HG03039 (cell line): ENCODE measurements around the gene FUS.
"Not testable (repeated sequence)": the region's sequence is repeated elsewhere in the genome, so short reads cannot be mapped to it uniquely, and the experiment has no call there.

Experiments
- ATAC-seq: cut with Tn5 transposase; IDR thresholded peaks from one replicate; pipeline ENCODE4 v1.9.1; 2021; ENCODE audit warnings: mild to moderate bottlenecking, moderate library complexity; ENCODE audit not compliant: unreplicated experiment

The FUS gene

DNA sequence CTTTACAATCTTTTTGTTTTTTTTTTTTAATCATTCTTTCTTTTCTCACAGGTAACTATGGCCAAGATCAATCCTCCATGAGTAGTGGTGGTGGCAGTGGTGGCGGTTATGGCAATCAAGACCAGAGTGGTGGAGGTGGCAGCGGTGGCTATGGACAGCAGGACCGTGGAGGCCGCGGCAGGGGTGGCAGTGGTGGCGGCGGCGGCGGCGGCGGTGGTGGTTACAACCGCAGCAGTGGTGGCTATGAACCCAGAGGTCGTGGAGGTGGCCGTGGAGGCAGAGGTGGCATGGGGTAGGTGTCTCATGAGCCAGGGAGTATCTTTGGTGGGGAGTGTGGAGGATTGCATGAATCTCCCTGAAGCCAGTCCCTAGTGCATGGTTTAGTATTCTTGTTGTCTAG is 4.9 kb downstream of the FUS start:
- ATAC-seq, result no peak

GRCh38 chr16:31185339-31185738 is 5.4 kb downstream of the FUS start:
- no peak for ATAC-seq

DNA sequence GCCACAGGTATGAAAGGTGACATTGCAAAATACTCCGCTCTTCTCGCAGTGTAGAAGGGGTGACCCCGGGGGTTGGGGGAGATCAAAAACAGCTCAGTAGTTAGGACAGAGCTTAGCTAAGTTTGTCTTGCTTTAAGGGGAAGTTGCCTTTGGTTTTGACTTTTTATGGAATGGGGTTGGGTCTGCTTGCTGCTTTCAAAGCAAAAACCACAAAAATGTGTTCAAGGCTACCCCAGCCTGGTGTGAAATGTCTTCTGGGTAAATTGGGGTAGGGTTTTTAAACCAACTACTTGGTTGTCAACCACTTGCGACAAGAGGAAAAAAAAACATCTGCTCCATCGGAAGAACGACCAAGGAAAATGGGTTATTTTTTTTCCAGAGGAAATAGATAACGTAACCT is 6.2 kb downstream of the FUS start:
- no peak for ATAC-seq

- ATAC-seq, result no peak
Measured at GRCh38 chr16:31186930-31187807, 7.2 kb downstream of the FUS start.

DNA sequence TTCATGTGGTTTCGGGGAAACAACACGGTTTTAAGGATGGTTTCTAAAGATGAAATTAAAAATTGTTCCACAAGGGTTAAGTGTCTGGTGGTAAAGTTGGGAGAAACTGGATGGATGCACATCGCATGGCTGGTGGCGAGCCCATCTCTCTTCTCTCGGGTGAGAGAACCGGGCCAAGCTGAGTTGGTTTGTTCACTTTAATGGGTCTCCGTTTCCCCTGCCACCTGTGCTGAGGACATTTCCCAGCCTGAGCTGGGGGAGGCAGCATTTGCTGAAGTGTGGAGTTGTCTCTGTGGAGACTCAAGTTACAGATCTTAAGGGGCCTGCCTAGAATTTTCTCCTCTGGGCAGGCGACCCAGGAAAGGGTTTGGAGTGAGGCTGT is 7.9 kb downstream of the FUS start:
- ATAC-seq, result no peak

- no peak for ATAC-seq
Measured at GRCh38 chr16:31188450-31189411, 8.8 kb downstream of the FUS start.

DNA sequence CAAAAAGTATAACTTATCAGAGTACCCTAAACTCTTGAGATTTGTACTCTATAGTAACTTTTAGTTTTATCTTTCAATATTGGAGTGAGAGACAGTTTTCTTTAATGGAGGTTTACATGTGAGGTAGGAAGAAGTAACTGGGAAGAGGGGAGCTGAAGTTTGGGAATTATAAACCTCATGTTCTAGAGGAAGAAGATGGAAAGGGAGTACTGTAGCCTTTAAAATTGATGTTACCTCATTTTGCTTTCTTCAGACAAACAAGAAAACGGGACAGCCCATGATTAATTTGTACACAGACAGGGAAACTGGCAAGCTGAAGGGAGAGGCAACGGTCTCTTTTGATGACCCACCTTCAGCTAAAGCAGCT is 9.5 kb downstream of the FUS start:
- no peak for ATAC-seq

- ATAC-seq, result no peak
Measured at GRCh38 chr16:31190061-31190460, 10.1 kb downstream of the FUS start.

GRCh38 chr16:31190818-31191444 is 11.0 kb downstream of the FUS start:
- no peak for ATAC-seq

DNA sequence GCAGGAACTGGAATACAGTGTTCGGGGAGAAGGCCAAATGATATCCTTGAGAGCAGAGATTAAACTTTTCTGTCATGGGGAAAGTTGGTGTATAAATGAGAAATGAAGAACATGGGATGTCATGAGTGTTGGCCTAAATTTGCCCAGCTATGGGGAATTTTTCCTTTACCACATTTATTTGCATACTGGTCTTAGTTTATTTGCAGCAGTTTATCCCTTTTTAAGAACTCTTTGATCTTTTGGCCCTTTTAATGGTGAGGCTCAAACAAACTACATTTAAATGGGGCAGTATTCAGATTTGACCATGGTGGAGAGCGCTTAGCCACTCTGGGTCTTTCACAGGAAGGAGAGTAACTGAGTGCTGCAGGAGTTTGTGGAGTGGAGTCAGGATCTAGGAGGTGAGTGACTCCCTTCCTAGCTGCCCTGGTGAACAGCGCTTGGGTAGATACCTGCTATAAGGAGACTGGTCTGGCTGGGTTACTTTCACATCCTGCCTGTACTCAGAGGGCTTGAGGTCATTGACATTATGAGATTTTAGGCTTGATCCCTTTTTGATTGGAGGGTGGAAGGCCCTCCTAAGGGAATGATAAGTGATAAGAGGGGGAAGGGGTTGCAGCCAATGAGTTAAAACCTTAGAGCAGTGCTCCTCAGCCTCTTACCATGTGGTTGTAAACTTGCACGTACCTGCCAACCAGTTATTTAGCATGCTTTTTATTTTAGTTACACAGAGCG is 11.9 kb downstream of the FUS start:
- no peak for ATAC-seq

- ATAC-seq, result no peak
Measured at GRCh38 chr16:31192856-31193642, 13.1 kb downstream of the FUS start.

DNA sequence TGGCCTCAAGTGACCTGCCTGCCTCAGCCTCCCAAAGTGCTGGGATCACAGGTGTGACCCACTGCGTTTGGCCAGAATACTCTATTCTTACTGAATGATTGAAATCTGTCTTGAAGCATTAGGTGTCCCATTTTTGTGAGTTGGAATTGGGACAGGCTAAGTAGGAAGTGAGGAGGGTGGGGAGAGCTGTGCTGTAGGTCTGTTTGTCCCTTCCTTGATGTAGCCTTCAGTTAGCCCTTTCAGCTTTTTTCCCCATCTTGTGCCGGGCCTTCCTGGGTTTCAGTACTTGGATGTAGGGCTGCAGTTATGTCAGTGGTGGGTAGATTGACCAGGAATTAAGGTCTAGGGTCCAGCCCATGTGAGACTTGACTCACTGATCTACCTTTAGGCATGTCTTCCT is 13.9 kb downstream of the FUS start:
- ATAC-seq, result no peak

DNA sequence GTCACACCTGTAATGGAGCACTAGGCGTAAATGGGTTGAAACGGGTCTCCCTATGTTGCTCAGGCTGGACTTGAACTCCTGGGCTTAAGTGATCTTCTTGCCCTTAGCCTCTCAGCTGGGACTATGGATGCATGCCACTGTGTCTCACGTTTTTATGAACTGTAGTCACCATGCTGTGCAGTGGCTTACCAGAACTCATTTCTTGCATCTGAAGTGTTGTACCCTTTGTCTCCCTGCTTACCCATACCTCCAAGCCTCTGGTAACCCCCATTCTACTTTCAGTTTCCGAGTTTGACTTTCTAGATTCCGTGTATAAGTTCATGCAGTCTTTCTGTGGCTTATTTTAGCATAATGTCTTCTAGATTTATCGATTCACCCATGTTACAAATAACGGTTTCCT is 15.0 kb downstream of the FUS start:
- no peak for ATAC-seq

DNA sequence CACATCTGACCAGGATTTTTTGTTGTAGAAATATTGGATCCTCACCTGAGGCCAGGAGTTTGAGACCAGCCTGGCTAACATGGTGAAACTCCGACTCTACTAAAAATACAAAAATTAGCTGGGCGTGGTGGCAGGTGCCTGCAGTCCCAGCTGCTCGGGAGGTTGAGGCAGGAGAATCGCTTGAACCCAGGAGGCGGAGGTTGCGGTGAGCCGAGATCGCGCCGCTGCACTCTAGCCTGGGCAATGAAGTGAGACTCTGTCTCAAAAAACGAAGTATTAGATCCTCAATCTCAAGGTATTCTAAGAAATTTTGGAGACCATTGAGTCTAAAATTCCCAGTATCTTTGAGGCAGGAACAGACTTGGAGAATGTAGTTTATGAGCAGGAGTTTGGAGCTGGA is 15.9 kb downstream of the FUS start:
- not testable (repeated sequence) for ATAC-seq

DNA sequence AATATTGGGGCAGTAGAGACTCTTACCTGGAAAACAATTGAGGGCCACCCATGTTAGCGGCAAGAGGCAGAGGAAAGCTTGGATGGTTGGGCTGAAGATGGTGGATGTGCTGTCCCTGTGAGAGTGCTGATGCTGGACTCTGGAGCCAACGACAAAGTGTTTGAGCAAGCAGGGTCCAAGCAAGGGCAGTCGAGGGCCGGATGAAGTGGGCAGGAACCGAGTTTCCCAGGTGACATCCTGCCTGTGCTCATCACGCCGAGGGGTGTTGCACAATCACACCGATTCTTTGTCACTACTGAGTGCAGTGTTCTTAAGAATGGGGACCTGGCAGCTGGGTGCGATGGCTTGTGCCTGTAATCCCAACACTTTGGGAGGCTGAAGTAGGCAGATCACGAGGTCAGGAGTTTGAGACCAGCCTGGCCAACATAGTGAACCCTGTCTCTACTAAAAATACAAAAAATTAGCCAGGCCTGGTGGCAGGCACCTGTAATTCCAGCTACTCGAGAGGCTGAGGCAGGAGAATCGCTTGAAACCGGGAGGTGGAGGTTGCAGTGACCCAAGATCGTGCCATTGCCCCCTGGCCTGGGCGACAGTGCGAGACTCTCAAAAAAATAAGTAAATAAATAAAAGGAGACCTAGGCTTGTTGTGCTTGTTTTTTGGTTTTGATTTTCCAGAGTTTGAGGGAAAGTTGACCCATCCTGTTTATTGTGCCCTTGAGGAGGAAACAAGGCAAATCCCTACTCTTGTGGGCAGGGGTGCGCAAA is 16.6 kb downstream of the FUS start:
- ATAC-seq, result no peak

DNA sequence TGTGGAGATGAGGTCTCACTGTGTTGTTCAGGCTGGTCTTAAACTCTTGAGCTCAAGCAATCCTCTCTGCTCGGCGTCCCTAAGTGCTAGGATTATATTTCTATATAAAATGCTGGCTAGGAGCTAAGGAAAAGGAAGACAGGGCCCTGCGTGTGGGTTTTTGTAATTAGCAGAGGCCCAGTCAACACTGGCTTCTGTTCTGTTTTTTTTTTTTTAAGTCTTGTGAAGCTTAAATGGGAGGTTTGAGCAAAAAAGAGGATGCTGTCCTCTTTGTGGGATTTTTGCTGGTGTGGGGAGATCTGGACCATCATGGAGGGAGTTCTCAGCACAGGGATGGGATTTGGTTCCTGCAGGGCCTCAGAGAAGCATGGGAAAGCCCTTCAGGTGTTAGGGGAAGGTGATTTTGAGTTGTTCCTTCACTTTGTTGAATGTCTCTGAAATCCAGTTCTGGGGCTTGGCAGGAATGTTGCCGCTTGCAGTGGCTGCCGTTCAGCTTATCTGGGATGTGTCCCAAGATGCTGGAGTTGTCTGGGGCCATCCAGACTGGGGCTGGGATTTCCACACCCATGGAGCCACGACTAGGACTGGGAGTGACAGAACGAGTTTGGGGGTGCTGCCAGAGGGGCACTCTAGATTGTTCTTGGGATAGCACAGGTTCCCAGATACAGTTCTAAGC is 18.4 kb downstream of the FUS start:
- ATAC-seq, result no peak

DNA sequence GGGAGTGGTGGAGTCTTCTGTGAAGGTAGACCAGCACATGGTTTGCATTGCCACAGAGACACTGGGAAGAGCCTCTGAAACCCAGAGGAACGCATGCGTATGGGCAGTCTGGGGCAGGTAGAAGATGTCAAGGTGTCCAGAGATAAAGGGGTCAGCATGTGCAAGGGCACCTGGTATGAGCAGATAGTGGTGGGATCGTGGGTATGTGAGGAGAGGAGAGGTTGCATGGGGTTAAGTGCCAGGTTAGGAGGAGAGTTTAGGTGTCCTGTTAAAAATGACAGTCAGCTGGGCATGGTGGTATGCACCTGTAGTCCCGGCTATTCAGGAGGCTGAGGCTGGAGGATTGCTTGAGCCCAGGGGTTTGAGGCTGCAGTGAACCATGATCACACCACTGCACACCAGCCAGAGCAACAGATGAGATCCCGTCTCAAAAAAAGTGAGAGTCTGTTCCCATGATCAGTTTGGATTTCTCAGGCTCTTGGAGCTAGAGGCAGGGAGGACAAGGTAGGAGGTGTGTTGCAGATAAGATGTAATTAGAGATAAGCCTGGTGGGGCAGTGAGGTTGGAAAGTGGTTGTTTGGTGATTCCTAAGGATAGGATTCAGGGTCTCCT is 19.6 kb downstream of the FUS start:
- ATAC-seq, result no peak

DNA sequence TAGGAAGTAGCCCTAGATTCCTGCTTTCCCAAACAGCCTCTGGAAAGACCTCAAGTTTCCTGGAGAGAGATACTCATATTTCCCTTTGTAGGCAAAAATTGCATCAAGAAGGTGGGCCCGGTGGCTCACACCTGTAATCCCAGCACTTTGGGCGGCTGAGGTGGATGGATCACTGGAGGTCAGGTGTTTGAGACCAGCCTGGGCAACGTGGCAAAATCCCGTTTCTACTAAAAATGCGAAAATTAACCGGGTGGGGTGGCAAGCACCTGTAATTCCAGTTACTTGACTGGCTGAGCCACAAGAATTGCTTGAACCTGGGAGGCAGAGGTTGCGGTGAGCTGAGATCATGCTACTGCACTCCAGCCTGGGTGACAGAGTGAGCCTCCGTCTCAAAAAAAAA is 20.2 kb downstream of the FUS start:
- ATAC-seq, result not testable (repeated sequence)
